ENCODE data around the gene TMEM79. TPM values are rescaled to one million over a fixed set of nuclear protein-coding genes. Genes with fewer than 3 reads are reported as not detected.

TMEM79 gene
- total RNA-seq, 1 experiment from 2014 or later: 5.5 TPM

DNA sequence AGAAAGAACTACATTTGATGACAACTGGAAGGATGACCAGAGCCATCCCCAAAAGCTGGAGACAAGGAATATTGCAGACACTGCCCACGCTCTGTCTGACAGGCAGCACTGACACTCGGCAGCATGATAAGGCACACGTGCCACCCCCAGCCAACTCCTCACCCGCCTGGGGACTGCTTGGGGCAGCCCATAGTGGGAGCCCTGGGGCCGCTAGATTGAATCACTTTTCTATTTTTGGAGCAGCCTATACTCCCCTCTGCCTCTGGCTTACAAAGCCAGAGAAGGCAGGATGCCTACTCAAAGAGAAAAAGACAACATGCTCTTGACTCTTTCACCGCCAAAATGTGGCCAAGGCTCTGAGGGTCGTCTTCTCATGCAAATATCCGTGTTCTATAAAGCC, 2.8 kb upstream of the TMEM79 start:
- Histone ChIP-seq H3K9me3 (ENCODE audit: control insufficient read depth, insufficient read depth, low read depth, low read length) (no peaks in the 10 kb centered on the region), H3K4me3 (ENCODE audit: low read depth in 2 of 2, low read length in 2 of 2) (peak overlapping the region; percentile 75 to 92), H3K27me3 (ENCODE audit: control insufficient read depth, insufficient read depth, low read length) (no peaks in the 10 kb centered on the region), H3K4me1 (ENCODE audit: control insufficient read depth, insufficient read depth, low read length) (peaks cover 14% of the 10 kb centered on the region), H3K36me3 (ENCODE audit: control insufficient read depth, insufficient read depth, low read length) (peaks cover 20% of the 10 kb centered on the region), H3K27ac (ENCODE audit: low read length) (peak overlapping the region; percentile 98)
- intact Hi-C loops (cut with micrococcal nuclease; ENCODE audit: unreplicated experiment) (no loop called here), in situ Hi-C loops (cut with HindIII; ENCODE audit: low pct_unique_long_range_greater_than_20kb, low sequenced_read_pairs) (no loop called here)
- no peak for ATAC-seq
- no TSS peak for BruUV-seq (replicated peaks)
- POLR2A ChIA-PET: interaction anchor here (0.6 to 1.6 kb wide), 2 partner anchors 10 to 139 kb away, joined by 7 to 12 read pairs; no protein-coding TSS in a partner anchor
- CTCF ChIA-PET: no interaction called here
- no peak for DNase-seq (ENCODE audit: low read depth, low spot score)
- no peak for TF ChIP-seq POLR2AphosphoS5 (IDR thresholded peaks at IDR 0.05; ENCODE audit: low read depth, low read length)
- TF ChIP-seq SIN3A (IDR thresholded peaks at IDR 0.05; ENCODE audit: borderline replicate concordance, insufficient read depth, low read depth, low read length): no peak
- TF ChIP-seq TCF7L2 (IDR thresholded peaks at IDR 0.05; ENCODE audit: low read depth, low read length): no peak
- TF ChIP-seq, protein P1, sequence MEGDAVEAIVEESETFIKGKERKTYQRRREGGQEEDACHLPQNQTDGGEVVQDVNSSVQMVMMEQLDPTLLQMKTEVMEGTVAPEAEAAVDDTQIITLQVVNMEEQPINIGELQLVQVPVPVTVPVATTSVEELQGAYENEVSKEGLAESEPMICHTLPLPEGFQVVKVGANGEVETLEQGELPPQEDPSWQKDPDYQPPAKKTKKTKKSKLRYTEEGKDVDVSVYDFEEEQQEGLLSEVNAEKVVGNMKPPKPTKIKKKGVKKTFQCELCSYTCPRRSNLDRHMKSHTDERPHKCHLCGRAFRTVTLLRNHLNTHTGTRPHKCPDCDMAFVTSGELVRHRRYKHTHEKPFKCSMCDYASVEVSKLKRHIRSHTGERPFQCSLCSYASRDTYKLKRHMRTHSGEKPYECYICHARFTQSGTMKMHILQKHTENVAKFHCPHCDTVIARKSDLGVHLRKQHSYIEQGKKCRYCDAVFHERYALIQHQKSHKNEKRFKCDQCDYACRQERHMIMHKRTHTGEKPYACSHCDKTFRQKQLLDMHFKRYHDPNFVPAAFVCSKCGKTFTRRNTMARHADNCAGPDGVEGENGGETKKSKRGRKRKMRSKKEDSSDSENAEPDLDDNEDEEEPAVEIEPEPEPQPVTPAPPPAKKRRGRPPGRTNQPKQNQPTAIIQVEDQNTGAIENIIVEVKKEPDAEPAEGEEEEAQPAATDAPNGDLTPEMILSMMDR (IDR thresholded peaks at IDR 0.05): no peak
- TF ChIP-seq, protein P2, sequence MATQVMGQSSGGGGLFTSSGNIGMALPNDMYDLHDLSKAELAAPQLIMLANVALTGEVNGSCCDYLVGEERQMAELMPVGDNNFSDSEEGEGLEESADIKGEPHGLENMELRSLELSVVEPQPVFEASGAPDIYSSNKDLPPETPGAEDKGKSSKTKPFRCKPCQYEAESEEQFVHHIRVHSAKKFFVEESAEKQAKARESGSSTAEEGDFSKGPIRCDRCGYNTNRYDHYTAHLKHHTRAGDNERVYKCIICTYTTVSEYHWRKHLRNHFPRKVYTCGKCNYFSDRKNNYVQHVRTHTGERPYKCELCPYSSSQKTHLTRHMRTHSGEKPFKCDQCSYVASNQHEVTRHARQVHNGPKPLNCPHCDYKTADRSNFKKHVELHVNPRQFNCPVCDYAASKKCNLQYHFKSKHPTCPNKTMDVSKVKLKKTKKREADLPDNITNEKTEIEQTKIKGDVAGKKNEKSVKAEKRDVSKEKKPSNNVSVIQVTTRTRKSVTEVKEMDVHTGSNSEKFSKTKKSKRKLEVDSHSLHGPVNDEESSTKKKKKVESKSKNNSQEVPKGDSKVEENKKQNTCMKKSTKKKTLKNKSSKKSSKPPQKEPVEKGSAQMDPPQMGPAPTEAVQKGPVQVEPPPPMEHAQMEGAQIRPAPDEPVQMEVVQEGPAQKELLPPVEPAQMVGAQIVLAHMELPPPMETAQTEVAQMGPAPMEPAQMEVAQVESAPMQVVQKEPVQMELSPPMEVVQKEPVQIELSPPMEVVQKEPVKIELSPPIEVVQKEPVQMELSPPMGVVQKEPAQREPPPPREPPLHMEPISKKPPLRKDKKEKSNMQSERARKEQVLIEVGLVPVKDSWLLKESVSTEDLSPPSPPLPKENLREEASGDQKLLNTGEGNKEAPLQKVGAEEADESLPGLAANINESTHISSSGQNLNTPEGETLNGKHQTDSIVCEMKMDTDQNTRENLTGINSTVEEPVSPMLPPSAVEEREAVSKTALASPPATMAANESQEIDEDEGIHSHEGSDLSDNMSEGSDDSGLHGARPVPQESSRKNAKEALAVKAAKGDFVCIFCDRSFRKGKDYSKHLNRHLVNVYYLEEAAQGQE (IDR thresholded peaks at IDR 0.05; ENCODE audit: insufficient read depth in 1 of 2, low read depth in 2 of 2, low read length in 1 of 2): no peak

DNA sequence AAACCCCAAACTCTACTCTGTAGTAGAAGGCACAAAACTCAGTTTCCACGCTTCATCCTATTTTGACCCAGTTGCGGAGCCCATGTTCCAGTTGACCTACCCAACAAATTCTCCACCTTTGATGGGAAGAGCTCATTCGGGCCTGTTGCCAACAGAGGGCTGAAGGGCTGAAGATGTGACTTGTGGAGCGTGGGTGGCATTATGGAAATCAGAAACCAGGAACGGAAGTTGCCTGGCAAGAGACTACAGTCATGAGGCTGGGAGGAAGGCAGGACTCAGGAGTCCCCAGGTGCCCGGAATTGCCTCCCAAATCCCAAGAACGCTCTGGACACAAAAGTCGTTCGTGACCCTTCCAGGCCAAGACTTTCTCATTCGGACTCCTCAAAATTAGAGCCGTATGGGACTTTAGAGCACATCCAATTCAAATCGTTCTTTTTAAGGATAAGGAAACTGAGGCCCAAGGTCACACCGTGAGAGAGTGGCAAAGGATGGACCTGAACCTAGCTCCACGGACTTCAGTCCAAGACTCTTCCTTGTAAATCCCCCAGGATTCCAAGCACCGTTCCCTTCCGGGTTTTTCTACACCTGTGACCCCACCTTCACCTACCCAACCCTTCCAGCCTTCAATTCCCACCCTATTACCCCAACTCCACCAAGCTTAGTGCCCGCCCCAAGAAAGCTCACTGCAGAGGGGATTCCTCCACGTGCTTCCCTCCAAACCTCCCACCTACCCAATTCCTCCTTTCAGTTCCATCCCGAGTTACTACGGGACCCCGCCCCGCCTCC, 2.2 kb upstream of the TMEM79 start:
- ChIA-PET POLR2A (interaction anchor here (0.6 to 1.6 kb wide), 2 partner anchors 11 to 139 kb away, joined by 7 to 12 read pairs; no protein-coding TSS in a partner anchor), CTCF (no interaction called here)
- H3K27ac ChIP-seq (ENCODE audit: low read length): peak overlapping the region; percentile 98
- TF ChIP-seq, protein P2 (IDR thresholded peaks at IDR 0.05; ENCODE audit: insufficient read depth in 1 of 2, low read depth in 2 of 2, low read length in 1 of 2): no peak
- no peak for TF ChIP-seq TCF7L2 (IDR thresholded peaks at IDR 0.05; ENCODE audit: low read depth, low read length)
- no peak for TF ChIP-seq POLR2AphosphoS5 (IDR thresholded peaks at IDR 0.05; ENCODE audit: low read depth, low read length)
- TF ChIP-seq, protein P1 (IDR thresholded peaks at IDR 0.05): no peak
- TF ChIP-seq SIN3A (IDR thresholded peaks at IDR 0.05; ENCODE audit: borderline replicate concordance, insufficient read depth, low read depth, low read length): no peak
- DNase-seq (ENCODE audit: low read depth, low spot score): no peak
- intact Hi-C loops (cut with micrococcal nuclease; ENCODE audit: unreplicated experiment) (no loop called here), in situ Hi-C loops (cut with HindIII; ENCODE audit: low pct_unique_long_range_greater_than_20kb, low sequenced_read_pairs) (no loop called here)
- ATAC-seq: peak; percentile 48
- H3K4me3 ChIP-seq (ENCODE audit: low read depth in 2 of 2, low read length in 2 of 2): peak overlapping the region; percentile 75 to 92
- peaks cover 20% of the 10 kb centered on the region for H3K36me3 ChIP-seq (ENCODE audit: control insufficient read depth, insufficient read depth, low read length)
- BruUV-seq (replicated peaks): TSS peak; percentile 84
- peaks cover 14% of the 10 kb centered on the region for H3K4me1 ChIP-seq (ENCODE audit: control insufficient read depth, insufficient read depth, low read length)
- no peaks in the 10 kb centered on the region for H3K9me3 ChIP-seq (ENCODE audit: control insufficient read depth, insufficient read depth, low read depth, low read length)
- H3K27me3 ChIP-seq (ENCODE audit: control insufficient read depth, insufficient read depth, low read length): no peaks in the 10 kb centered on the region

All from Panc1 (cell line).